Keratinocyte (primary cell): ENCODE measurements around the gene CARD11. TPM values are rescaled to one million over a fixed set of nuclear protein-coding genes. Genes with fewer than 3 reads are reported as not detected.
"Not testable (repeated sequence)": the region's sequence is repeated elsewhere in the genome, so short reads cannot be mapped to it uniquely, and the experiment has no call there.

ENCODE experiments used
- DNase-seq: peaks from one replicate; pipeline ENCODE4 v3.0.0-alpha.2; 2011; ENCODE audit warnings: low read depth, missing footprints, low spot score
- FAIRE-seq: peaks from 2 replicates; lab custom pipeline; 2011; peaks lifted over from hg19 to GRCh38; lab: Jason Lieb, UNC
- H2AFZ ChIP-seq: 2 replicates; pipeline ENCODE4 v1.6.0; 2012; ENCODE audit warnings: low read length, control low read depth, inconsistent platforms; ENCODE audit not compliant: control insufficient read depth
- H3K27ac ChIP-seq: 2 replicates; pipeline ENCODE4 v1.5.1; 2011; ENCODE audit warnings: low read length; ENCODE audit not compliant: control insufficient read depth, insufficient read depth
- H3K27me3 ChIP-seq: 3 replicates; pipeline ENCODE4 v1.6.0; 2011; ENCODE audit warnings: low read length; ENCODE audit not compliant: control insufficient read depth, insufficient read depth; ENCODE audit errors: extremely low read depth
- H3K36me3 ChIP-seq, 2 experiments: 2 replicates in 1 of 2; 3 replicates in 1 of 2; pipeline ENCODE4 v1.5.1; 2011; ENCODE audit warnings: low read length in 2 of 2, mild to moderate bottlenecking in 1 of 2; ENCODE audit not compliant: control insufficient read depth in 2 of 2, insufficient read depth in 2 of 2; ENCODE audit errors: extremely low read depth in 1 of 2
- H3K4me1 ChIP-seq: 3 replicates; pipeline ENCODE4 v1.5.1; 2011; ENCODE audit warnings: low read length; ENCODE audit not compliant: control insufficient read depth, insufficient read depth; ENCODE audit errors: extremely low read depth
- H3K4me2 ChIP-seq: 3 replicates; pipeline ENCODE4 v1.6.0; 2011; ENCODE audit warnings: low read depth, low read length; ENCODE audit not compliant: control insufficient read depth, insufficient read depth; ENCODE audit errors: extremely low read depth
- H3K4me3 ChIP-seq, 3 experiments: fragments of 200-600 bp in 1 of 3; sonication (generic) in 1 of 3; 2 replicates in 2 of 3; 3 replicates in 1 of 3; pipeline ENCODE4 v1.5.1; 2011 to 2016; ENCODE audit warnings: low read length in 3 of 3, mild to moderate bottlenecking in 3 of 3, control low read depth in 2 of 3, inconsistent platforms in 1 of 3, low read depth in 1 of 3, mixed read lengths in 1 of 3, mixed run types in 1 of 3, moderate library complexity in 1 of 3; ENCODE audit not compliant: control insufficient read depth in 2 of 3, insufficient read depth in 2 of 3; ENCODE audit errors: extremely low read depth in 1 of 3
- H3K79me2 ChIP-seq: 2 replicates; pipeline ENCODE4 v1.6.0; 2012; ENCODE audit warnings: low read length; ENCODE audit not compliant: control insufficient read depth, insufficient read depth
- H3K9ac ChIP-seq: 3 replicates; pipeline ENCODE4 v1.6.0; 2011; ENCODE audit warnings: low read length; ENCODE audit not compliant: control insufficient read depth, insufficient read depth; ENCODE audit errors: extremely low read depth
- H3K9me1 ChIP-seq: 3 replicates; pipeline ENCODE4 v1.6.0; 2011; ENCODE audit warnings: low read length; ENCODE audit not compliant: control insufficient read depth, insufficient read depth; ENCODE audit errors: extremely low read depth
- H3K9me3 ChIP-seq: 2 replicates; pipeline ENCODE4 v1.5.1; 2012; ENCODE audit warnings: low read depth, low read length; ENCODE audit not compliant: control insufficient read depth
- H4K20me1 ChIP-seq: 3 replicates; pipeline ENCODE4 v1.6.0; 2011; ENCODE audit warnings: low read length; ENCODE audit not compliant: control insufficient read depth, insufficient read depth; ENCODE audit errors: extremely low read depth
- EZH2 ChIP-seq: IDR thresholded peaks from one replicate; pipeline ENCODE4 v1.6.1; 2012; ENCODE audit warnings: inconsistent platforms, mild to moderate bottlenecking, low read length, moderate library complexity
- dilution Hi-C: fragments of 300-500 bp; cut with MboI; formaldehyde crosslinking; loops from one replicate; pipeline ENCODE4 v1.7.0; 2020; ENCODE audit warnings: low sequenced_read_pairs; ENCODE audit not compliant: extremely low pct_ligation_motif_present
- polyA plus RNA-seq, 5 experiments: library from polyadenylated mRNA; depleted of rRNA in 3 of 5; stranded (reverse) in 3 of 5; stranded (forward) in 1 of 5; unstranded in 1 of 5; fragments of >200 nt; gene quantifications; 1 replicate in 1 of 5; 2 replicates in 3 of 5; 3 replicates in 1 of 5; pipeline versions ENCODE4 v1.2.1 to v1.2.3, GENCODE V29; 2011 to 2012; ENCODE audit warnings: missing spikeins in 2 of 5, low read depth in 1 of 5, low replicate concordance in 1 of 5
- TF ChIP-seq, protein P1 (sequence below), 3 experiments: IDR thresholded peaks in 1 of 3; conservative IDR thresholded peaks in 1 of 3; optimal IDR thresholded peaks in 1 of 3; 2 replicates in 2 of 3; 3 replicates in 1 of 3; pipeline versions ENCODE3 to v1.5.1; 2011; ENCODE audit warnings: low read length in 3 of 3, mild to moderate bottlenecking in 3 of 3, moderate library complexity in 2 of 3, control low read depth in 1 of 3, inconsistent platforms in 1 of 3; ENCODE audit not compliant: insufficient read depth in 2 of 3; ENCODE audit errors: extremely low read depth in 1 of 3

Gene CARD11
- polyA plus RNA-seq, 1 donor (not counting 4 experiments of a cell fraction or from before 2014, with no cell fraction given), result 4.3 TPM

- Histone ChIP-seq H3K9ac (no peak overlapping the region), H3K9me1 (no peaks in the 10 kb centered on the region), H3K9me3 (no peaks in the 10 kb centered on the region), H3K79me2 (no peaks in the 10 kb centered on the region), H3K27me3 (no peaks in the 10 kb centered on the region), H3K36me3 (no peaks in the 10 kb centered on the region), H3K4me3 (no peak overlapping the region), H4K20me1 (no peaks in the 10 kb centered on the region), H2AFZ (no peak overlapping the region), H3K4me1 (peaks cover 3% of the 10 kb centered on the region), H3K4me2 (peak overlapping the region; percentile 78), H3K27ac (no peak overlapping the region)
- no peak for TF ChIP-seq EZH2
- TF ChIP-seq, protein P1, sequence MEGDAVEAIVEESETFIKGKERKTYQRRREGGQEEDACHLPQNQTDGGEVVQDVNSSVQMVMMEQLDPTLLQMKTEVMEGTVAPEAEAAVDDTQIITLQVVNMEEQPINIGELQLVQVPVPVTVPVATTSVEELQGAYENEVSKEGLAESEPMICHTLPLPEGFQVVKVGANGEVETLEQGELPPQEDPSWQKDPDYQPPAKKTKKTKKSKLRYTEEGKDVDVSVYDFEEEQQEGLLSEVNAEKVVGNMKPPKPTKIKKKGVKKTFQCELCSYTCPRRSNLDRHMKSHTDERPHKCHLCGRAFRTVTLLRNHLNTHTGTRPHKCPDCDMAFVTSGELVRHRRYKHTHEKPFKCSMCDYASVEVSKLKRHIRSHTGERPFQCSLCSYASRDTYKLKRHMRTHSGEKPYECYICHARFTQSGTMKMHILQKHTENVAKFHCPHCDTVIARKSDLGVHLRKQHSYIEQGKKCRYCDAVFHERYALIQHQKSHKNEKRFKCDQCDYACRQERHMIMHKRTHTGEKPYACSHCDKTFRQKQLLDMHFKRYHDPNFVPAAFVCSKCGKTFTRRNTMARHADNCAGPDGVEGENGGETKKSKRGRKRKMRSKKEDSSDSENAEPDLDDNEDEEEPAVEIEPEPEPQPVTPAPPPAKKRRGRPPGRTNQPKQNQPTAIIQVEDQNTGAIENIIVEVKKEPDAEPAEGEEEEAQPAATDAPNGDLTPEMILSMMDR (optimal IDR thresholded peaks at IDR 0.05 in 1 of 3, IDR thresholded peaks at IDR 0.05 in 1 of 3, conservative IDR thresholded peaks at IDR 0.05 in 1 of 3; ENCODE audit: extremely low read depth in 1 of 3, insufficient read depth in 2 of 3, low read length in 3 of 3), result no peak
- DNase-seq (no peak), FAIRE-seq (no peak)
- dilution Hi-C loops, result no loop called here
These were observed 1.5 kb downstream of the CARD11 start for GRCh38 chr7:3041986-3042675.

GRCh38 chr7:3039787-3040186 is 3.9 kb downstream of the CARD11 start:
- dilution Hi-C loops, result no loop called here
- FAIRE-seq, result no peak
- no peak for TF ChIP-seq EZH2
- TF ChIP-seq, protein P1 (optimal IDR thresholded peaks at IDR 0.05 in 1 of 3, IDR thresholded peaks at IDR 0.05 in 1 of 3, conservative IDR thresholded peaks at IDR 0.05 in 1 of 3; ENCODE audit: extremely low read depth in 1 of 3, insufficient read depth in 2 of 3, low read length in 3 of 3), result no peak

GRCh38 chr7:3038011-3038410 is 5.7 kb downstream of the CARD11 start:
- H3K27me3 ChIP-seq, H3K36me3 ChIP-seq, H2AFZ ChIP-seq, FAIRE-seq, H3K27ac ChIP-seq, H3K4me3 ChIP-seq, DNase-seq, H3K4me2 ChIP-seq, H3K79me2 ChIP-seq, H3K9me3 ChIP-seq, H4K20me1 ChIP-seq, H3K9me1 ChIP-seq, H3K4me1 ChIP-seq, H3K9ac ChIP-seq, dilution Hi-C loops: not testable (repeated sequence)

More at GRCh38 chr7:3039787-3040186, 3.9 kb downstream of the CARD11 start:
- Histone ChIP-seq H3K27me3 (no peaks in the 10 kb centered on the region), H4K20me1 (no peaks in the 10 kb centered on the region), H2AFZ (no peak overlapping the region), H3K9ac (no peak overlapping the region), H3K4me1 (peaks cover 3% of the 10 kb centered on the region), H3K79me2 (no peaks in the 10 kb centered on the region), H3K27ac (no peak overlapping the region), H3K36me3 (no peaks in the 10 kb centered on the region), H3K9me3 (no peaks in the 10 kb centered on the region), H3K9me1 (no peaks in the 10 kb centered on the region), H3K4me2 (no peak overlapping the region), H3K4me3 (no peak overlapping the region)
- no peak for DNase-seq
